Measurements from ENCODE around the gene TRIML2. TPM values are rescaled to one million over a fixed set of nuclear protein-coding genes. Genes with fewer than 3 reads are reported as not detected.

Gene TRIML2
- polyA plus RNA-seq: not detected

- no peak within 1 kb of the TSS for H3K27ac Mint-ChIP-seq
- peaks cover 12 to 58% (median 33%) of the 10 kb centered on the region in 6 donors for H3K9me3 Mint-ChIP-seq
- H3K4me1 Mint-ChIP-seq: no peaks in the 10 kb centered on the region
- no peak within 1 kb of the TSS for H3K4me3 Mint-ChIP-seq
- peaks cover 0 to 7% (median 4%) of the 10 kb centered on the region in 3 donors for H3K36me3 Mint-ChIP-seq
- DNase-seq: no peak
- H3K27me3 Mint-ChIP-seq (ENCODE audit: low read depth in 3 of 3): peaks cover 0 to 2% (median 0%) of the 10 kb centered on the region in 3 donors
These were observed at the start of gene TRIML2 for GRCh38 chr4:188109157-188109755. Gene TRIML2 (minus strand): TSS chr4:188109603. CDS start chr4:188105368, 4,235 bp downstream.

- Mint-ChIP-seq H3K36me3 (peaks cover 0 to 6% (median 0%) of the 10 kb centered on the region in 3 donors), H3K9me3 (peaks cover 16 to 51% (median 31%) of the 10 kb centered on the region in 6 donors), H3K27me3 (ENCODE audit: low read depth in 3 of 3) (peaks cover 0 to 2% (median 0%) of the 10 kb centered on the region in 3 donors), H3K4me1 (no peaks in the 10 kb centered on the region), H3K4me3 (no peak overlapping the region), H3K27ac (no peak overlapping the region)
- DNase-seq: no peak
These were observed 48.9 kb upstream of the TRIML2 start for GRCh38 chr4:188158336-188158735.

- Mint-ChIP-seq H3K9me3 (peaks cover 11 to 33% (median 25%) of the 10 kb centered on the region in 6 donors), H3K4me3 (no peak overlapping the region), H3K4me1 (no peaks in the 10 kb centered on the region), H3K36me3 (peaks cover 0 to 3% (median 0%) of the 10 kb centered on the region in 3 donors), H3K27me3 (ENCODE audit: low read depth in 3 of 3) (no peaks in the 10 kb centered on the region), H3K27ac (no peak overlapping the region)
- no peak for DNase-seq
These were observed 45.4 kb upstream of the TRIML2 start for GRCh38 chr4:188154668-188155405.

- Mint-ChIP-seq H3K4me1 (no peaks in the 10 kb centered on the region), H3K9me3 (peaks cover 21 to 31% (median 25%) of the 10 kb centered on the region in 6 donors), H3K36me3 (no peaks in the 10 kb centered on the region), H3K27ac (no peak overlapping the region), H3K27me3 (ENCODE audit: low read depth in 3 of 3) (peaks cover 0 to 5% (median 0%) of the 10 kb centered on the region in 3 donors), H3K4me3 (no peak overlapping the region)
- no peak for DNase-seq
These were observed 38.4 kb upstream of the TRIML2 start for GRCh38 chr4:188147776-188148175.

- no peaks in the 10 kb centered on the region for H3K36me3 Mint-ChIP-seq
These were observed 37.8 kb upstream of the TRIML2 start for GRCh38 chr4:188147176-188147575.

GRCh38 chr4:188146618-188147017, 37.2 kb upstream of the TRIML2 start:
- Mint-ChIP-seq H3K4me1 (no peaks in the 10 kb centered on the region), H3K27me3 (ENCODE audit: low read depth in 3 of 3) (peaks cover 0 to 5% (median 0%) of the 10 kb centered on the region in 3 donors), H3K27ac (no peak overlapping the region), H3K4me3 (no peak overlapping the region), H3K9me3 (peaks cover 21 to 38% (median 32%) of the 10 kb centered on the region in 6 donors), H3K36me3 (no peaks in the 10 kb centered on the region)
- no peak for DNase-seq

More at GRCh38 chr4:188147176-188147575, 37.8 kb upstream of the TRIML2 start:
- H3K9me3 Mint-ChIP-seq: peaks cover 21 to 35% (median 31%) of the 10 kb centered on the region in 6 donors
- H3K4me1 Mint-ChIP-seq: no peaks in the 10 kb centered on the region
- no peak for DNase-seq
- H3K27ac Mint-ChIP-seq: no peak overlapping the region
- H3K4me3 Mint-ChIP-seq: no peak overlapping the region
- peaks cover 0 to 5% (median 0%) of the 10 kb centered on the region in 3 donors for H3K27me3 Mint-ChIP-seq (ENCODE audit: low read depth in 3 of 3)

- no peak overlapping the region for H3K27ac Mint-ChIP-seq
- H3K4me1 Mint-ChIP-seq: no peaks in the 10 kb centered on the region
- DNase-seq: no peak
- no peak overlapping the region for H3K4me3 Mint-ChIP-seq
- H3K36me3 Mint-ChIP-seq: peaks cover 0 to 3% (median 0%) of the 10 kb centered on the region in 3 donors
- H3K9me3 Mint-ChIP-seq: peaks cover 24 to 45% (median 35%) of the 10 kb centered on the region in 6 donors
- H3K27me3 Mint-ChIP-seq (ENCODE audit: low read depth in 3 of 3): peaks cover 0 to 5% (median 1%) of the 10 kb centered on the region in 3 donors
These were observed 36.2 kb upstream of the TRIML2 start for GRCh38 chr4:188145601-188146000.

- H3K27ac Mint-ChIP-seq: no peak overlapping the region
- no peak for DNase-seq
These were observed 34.3 kb upstream of the TRIML2 start for GRCh38 chr4:188143731-188144130.

GRCh38 chr4:188139671-188140070, 30.3 kb upstream of the TRIML2 start:
- DNase-seq: no peak
- Mint-ChIP-seq H3K27me3 (ENCODE audit: low read depth in 3 of 3) (peaks cover 0 to 3% (median 2%) of the 10 kb centered on the region in 3 donors), H3K9me3 (peaks cover 15 to 56% (median 32%) of the 10 kb centered on the region in 6 donors), H3K4me1 (no peaks in the 10 kb centered on the region), H3K4me3 (no peak overlapping the region), H3K27ac (no peak overlapping the region), H3K36me3 (peaks cover 0 to 4% (median 4%) of the 10 kb centered on the region in 3 donors)

More at GRCh38 chr4:188143731-188144130, 34.3 kb upstream of the TRIML2 start:
- Mint-ChIP-seq H3K9me3 (peaks cover 28 to 51% (median 39%) of the 10 kb centered on the region in 6 donors), H3K4me3 (no peak overlapping the region), H3K27me3 (ENCODE audit: low read depth in 3 of 3) (peaks cover 0 to 5% (median 3%) of the 10 kb centered on the region in 3 donors), H3K36me3 (peaks cover 0 to 4% (median 0%) of the 10 kb centered on the region in 3 donors), H3K4me1 (no peaks in the 10 kb centered on the region)

- H3K9me3 Mint-ChIP-seq: peaks cover 18 to 57% (median 30%) of the 10 kb centered on the region in 6 donors
- no peak within 1 kb of the TSS for H3K4me3 Mint-ChIP-seq
- peaks cover 0 to 4% (median 4%) of the 10 kb centered on the region in 3 donors for H3K36me3 Mint-ChIP-seq
- no peak within 1 kb of the TSS for H3K27ac Mint-ChIP-seq
- H3K27me3 Mint-ChIP-seq (ENCODE audit: low read depth in 3 of 3): peaks cover 0 to 3% (median 2%) of the 10 kb centered on the region in 3 donors
- H3K4me1 Mint-ChIP-seq: no peaks in the 10 kb centered on the region
- no peak for DNase-seq
These were observed 29.7 kb upstream of the TRIML2 start, which contains the start of gene TRIML1 for GRCh38 chr4:188139141-188139540. Gene TRIML1 (plus strand): TSS chr4:188139441. CDS start chr4:188139559, 118 bp downstream.

GRCh38 chr4:188138227-188138626, 28.8 kb upstream of the TRIML2 start:
- no peak for DNase-seq
- no peak overlapping the region for H3K4me3 Mint-ChIP-seq
- no peak overlapping the region for H3K27ac Mint-ChIP-seq
- H3K27me3 Mint-ChIP-seq (ENCODE audit: low read depth in 3 of 3): peaks cover 0 to 3% (median 0%) of the 10 kb centered on the region in 3 donors
- H3K36me3 Mint-ChIP-seq: peaks cover 0 to 4% (median 4%) of the 10 kb centered on the region in 3 donors
- peaks cover 22 to 55% (median 30%) of the 10 kb centered on the region in 6 donors for H3K9me3 Mint-ChIP-seq
- no peaks in the 10 kb centered on the region for H3K4me1 Mint-ChIP-seq

GRCh38 chr4:188132232-188132631, 22.8 kb upstream of the TRIML2 start:
- Mint-ChIP-seq H3K4me3 (no peak overlapping the region), H3K9me3 (peaks cover 20 to 41% (median 29%) of the 10 kb centered on the region in 6 donors), H3K27ac (no peak overlapping the region), H3K36me3 (peaks cover 0 to 4% (median 0%) of the 10 kb centered on the region in 3 donors), H3K27me3 (ENCODE audit: low read depth in 3 of 3) (peaks cover 0 to 1% (median 0%) of the 10 kb centered on the region in 3 donors), H3K4me1 (no peaks in the 10 kb centered on the region)
- no peak for DNase-seq

GRCh38 chr4:188130355-188130754, 21.0 kb upstream of the TRIML2 start:
- no peaks in the 10 kb centered on the region for H3K4me1 Mint-ChIP-seq
- H3K36me3 Mint-ChIP-seq: no peaks in the 10 kb centered on the region
- H3K27me3 Mint-ChIP-seq (ENCODE audit: low read depth in 3 of 3): peaks cover 0 to 1% (median 0%) of the 10 kb centered on the region in 3 donors
- no peak overlapping the region for H3K4me3 Mint-ChIP-seq
- no peak for DNase-seq
- peaks cover 20 to 47% (median 30%) of the 10 kb centered on the region in 6 donors for H3K9me3 Mint-ChIP-seq
- H3K27ac Mint-ChIP-seq: no peak overlapping the region

Data from immature natural killer cell (primary cell).